GM12864 (cell line): ENCODE results near the gene TMEM201.

Experiments
- DNase-seq: peaks from one replicate; pipeline ENCODE4 v3.0.0-alpha.2; 2011; ENCODE audit warnings: low read depth
- H3K4me3 ChIP-seq: 2 replicates; pipeline ENCODE4 v1.5.1; 2011; ENCODE audit warnings: mild to moderate bottlenecking, low read depth, low read length, control low read depth
- TF ChIP-seq, protein P1 (sequence below): IDR thresholded peaks from 2 replicates; pipeline ENCODE4 v1.5.1; 2011; ENCODE audit warnings: low read depth, mild to moderate bottlenecking, moderate library complexity, low read length, control low read depth, inconsistent platforms; ENCODE audit errors: missing control alignments

Gene TMEM201

DNA sequence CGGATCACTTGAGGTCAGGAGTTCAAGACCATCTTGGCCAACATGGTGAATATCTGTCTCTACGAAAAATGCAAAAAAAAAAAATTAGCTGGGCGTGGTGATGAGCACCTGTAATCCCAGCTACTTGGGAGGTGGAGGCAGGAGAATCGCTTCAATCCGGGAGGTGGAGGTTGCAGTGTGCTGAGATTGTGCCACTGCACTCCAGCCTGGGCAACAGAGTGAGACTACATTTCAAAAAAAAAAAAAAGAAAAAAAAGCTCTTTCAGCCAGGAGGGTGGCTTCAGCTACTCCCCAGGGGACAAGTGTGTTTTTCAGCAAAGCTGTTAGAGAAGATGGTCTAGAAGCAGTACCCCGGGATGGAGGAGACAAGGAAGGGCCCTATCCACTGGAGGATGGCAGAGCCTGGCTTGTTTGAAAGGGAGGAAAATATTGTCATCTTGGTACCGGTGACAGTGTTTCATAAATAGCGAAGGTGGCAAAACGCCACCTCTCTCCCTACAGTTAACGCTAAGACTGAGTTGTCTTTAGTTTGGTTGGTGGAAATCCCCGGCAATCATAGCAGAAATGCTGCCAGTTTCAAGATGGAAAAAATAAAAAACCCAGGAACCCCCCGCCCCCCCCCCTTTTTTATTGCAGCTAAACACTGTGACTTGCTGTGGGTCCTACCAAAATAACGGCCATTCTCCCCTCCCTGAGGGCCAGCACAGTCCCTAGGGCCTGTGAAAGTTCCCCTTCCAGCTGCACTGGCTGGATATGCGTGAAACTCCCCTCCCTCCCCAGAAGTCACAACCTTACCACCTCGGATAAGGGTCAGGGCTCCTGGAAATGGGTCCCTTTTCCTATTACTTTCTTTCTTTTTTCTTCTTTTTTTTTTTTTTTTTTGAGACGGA is 66.4 kb downstream of the TMEM201 start:
- DNase-seq, result peak; percentile 37
- TF ChIP-seq, protein P1, sequence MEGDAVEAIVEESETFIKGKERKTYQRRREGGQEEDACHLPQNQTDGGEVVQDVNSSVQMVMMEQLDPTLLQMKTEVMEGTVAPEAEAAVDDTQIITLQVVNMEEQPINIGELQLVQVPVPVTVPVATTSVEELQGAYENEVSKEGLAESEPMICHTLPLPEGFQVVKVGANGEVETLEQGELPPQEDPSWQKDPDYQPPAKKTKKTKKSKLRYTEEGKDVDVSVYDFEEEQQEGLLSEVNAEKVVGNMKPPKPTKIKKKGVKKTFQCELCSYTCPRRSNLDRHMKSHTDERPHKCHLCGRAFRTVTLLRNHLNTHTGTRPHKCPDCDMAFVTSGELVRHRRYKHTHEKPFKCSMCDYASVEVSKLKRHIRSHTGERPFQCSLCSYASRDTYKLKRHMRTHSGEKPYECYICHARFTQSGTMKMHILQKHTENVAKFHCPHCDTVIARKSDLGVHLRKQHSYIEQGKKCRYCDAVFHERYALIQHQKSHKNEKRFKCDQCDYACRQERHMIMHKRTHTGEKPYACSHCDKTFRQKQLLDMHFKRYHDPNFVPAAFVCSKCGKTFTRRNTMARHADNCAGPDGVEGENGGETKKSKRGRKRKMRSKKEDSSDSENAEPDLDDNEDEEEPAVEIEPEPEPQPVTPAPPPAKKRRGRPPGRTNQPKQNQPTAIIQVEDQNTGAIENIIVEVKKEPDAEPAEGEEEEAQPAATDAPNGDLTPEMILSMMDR, result no peak
- H3K4me3 ChIP-seq, result peak overlapping the region; percentile 90; the same call in 1 of the 2 replicates

DNA sequence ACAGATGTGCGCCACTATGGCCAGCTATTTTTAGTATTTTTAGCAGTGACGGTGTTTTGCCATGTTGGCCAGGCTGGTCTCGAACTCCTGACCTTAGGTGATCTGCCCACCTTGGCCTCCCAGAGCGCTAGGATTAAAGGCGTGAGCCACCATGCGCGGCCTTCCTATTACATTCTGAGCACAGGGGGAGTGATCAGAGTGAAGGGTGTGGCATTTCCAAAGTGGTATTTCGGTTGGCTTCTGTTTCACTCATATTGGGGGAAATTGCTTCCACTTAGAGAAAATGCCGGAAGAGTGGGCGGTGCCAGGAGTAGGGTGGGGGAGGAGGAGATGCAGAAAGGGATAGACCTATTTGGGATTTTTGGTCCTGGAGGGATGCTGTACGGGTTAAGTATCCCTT is 67.1 kb downstream of the TMEM201 start:
- TF ChIP-seq, protein P1, result no peak
- no peak overlapping the region; the same call in 1 of the 2 replicates for H3K4me3 ChIP-seq
- no peak for DNase-seq

DNA sequence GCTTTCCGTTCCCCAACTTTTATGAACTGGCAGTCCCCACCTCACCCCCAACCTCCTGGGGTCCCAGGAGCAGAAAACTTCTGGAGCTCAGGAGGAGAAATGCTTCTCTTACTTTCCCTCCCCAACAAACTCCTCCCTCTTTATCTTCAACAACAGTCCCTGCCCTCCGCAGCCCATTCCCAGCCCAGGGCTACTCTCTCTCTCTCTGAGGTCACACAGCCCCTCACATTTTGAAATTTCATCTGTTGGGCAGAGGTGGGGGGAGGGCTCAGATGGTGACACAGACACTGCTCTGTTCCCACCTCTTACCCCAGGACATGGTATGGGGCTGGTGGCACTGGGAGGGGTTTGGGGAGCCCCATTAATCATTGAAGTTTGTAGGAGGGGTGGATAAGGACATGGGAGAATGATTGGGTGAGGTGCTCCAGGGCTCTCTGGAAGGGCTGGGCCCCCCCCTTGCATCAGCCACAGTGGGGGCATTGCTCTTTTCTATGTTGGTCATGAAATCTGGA is 68.9 kb downstream of the TMEM201 start:
- no peak overlapping the region; the same call in 1 of the 2 replicates for H3K4me3 ChIP-seq
- TF ChIP-seq, protein P1, result no peak
- DNase-seq, result no peak

DNA sequence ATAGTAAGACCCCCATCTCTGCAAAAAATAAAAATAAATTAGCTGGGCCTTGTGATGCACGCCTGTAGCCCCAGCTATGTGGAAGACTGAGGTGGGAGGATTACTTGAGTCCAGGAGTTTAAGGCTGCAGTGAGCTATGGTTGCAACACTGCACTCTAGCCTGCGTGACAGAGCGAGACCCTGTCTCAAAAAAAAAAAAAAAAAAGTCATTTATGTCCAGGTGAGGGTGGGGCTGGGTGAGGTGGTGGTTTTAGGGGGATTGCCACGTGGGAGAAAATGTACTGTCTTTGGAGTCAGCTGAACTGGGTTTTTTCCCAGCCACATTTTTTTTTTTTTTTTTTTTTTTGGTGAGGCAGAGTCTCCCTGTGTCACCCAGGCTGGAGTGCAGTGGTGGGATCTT is 69.5 kb downstream of the TMEM201 start:
- H3K4me3 ChIP-seq, result no peak overlapping the region
- DNase-seq, result peak; percentile 44
- TF ChIP-seq, protein P1, result no peak

DNA sequence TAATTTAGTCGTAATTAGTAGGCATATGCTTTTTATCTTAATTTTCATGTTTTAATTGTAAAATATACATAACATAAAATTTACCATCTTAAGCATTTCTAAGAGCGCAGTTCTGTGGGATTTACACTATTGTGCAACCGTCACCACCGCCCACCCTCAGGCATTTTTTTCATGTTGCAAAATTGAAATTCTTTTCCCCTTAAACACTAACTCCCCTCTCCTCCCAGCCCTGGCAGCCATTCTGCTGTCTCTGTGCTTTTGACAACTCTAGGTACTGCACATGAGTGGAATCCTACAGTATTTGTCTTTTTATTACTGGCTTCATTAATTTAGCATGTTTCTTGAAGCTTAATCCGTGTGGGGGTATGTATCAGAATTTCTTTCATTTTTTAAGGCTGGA is 70.6 kb downstream of the TMEM201 start:
- DNase-seq, result no peak
- no peak overlapping the region for H3K4me3 ChIP-seq
- TF ChIP-seq, protein P1, result no peak

DNA sequence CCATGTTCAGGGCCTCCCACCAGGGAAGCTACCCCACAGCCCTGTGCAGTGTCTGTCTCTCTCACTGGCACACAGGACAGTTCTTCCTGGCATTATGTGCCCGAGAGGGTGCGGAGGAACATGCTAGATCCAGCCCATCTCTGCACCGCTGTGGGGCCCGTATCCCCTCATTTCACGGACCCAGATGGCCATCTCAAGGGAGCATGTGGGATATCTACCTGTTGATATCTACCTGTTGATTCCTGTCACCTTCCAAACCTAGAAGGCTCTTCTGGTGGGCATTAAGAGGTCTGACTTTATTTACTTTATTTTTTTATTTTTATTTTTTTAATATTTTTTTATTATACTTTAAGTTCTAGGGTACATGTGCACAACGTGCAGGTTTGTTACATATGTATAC is 74.5 kb downstream of the TMEM201 start:
- no peak overlapping the region for H3K4me3 ChIP-seq
- DNase-seq, result no peak
- TF ChIP-seq, protein P1, result no peak
